Measurements from ENCODE around the gene FNDC4.

Gene FNDC4

DNA sequence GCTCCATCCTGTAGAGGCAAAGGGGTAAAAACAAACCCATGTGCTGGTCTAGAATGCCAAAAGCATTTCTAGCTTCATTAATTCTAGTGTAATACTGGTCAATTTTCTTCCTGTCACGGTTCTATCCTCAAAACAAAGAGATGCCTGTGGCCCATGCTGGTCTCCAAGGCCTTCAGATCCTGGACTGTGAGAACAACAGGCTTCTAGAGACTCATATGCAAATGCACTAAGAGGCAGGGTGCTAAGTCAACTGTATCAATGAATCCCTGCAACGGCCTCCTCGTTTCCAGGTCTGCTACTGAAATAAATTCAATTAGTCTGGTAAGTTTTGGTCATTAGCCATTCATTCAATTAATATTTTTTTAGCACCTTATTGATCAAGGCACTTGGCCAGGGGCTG is 9.5 kb downstream of the FNDC4 start:
- H3K4me1 ChIP-seq (ENCODE audit: insufficient read depth, low read length, poor library complexity, severe bottlenecking) = peaks cover 7% of the 10 kb centered on the region
- H3K9ac ChIP-seq (ENCODE audit: low read depth, low read length, poor library complexity, severe bottlenecking) = peak overlapping the region; percentile 19
- no peaks in the 10 kb centered on the region for H3K9me3 ChIP-seq (ENCODE audit: insufficient read depth, low read depth, low read length)
- H2AFZ ChIP-seq (ENCODE audit: low read length) = no peak overlapping the region
- no peaks in the 10 kb centered on the region for H3K9me2 ChIP-seq (replicated peaks; ENCODE audit: low read depth, low read length)
- no peaks in the 10 kb centered on the region for H4K20me1 ChIP-seq (ENCODE audit: insufficient read depth, low read length, poor library complexity, severe bottlenecking)
- no peak overlapping the region for H3K4me3 ChIP-seq (ENCODE audit: low read length, poor library complexity, severe bottlenecking)
- no peaks in the 10 kb centered on the region for H3F3A ChIP-seq (ENCODE audit: low read depth)
- H3K36me3 ChIP-seq (ENCODE audit: insufficient read depth, low read length) = no peaks in the 10 kb centered on the region
- no peak overlapping the region for H3K4me2 ChIP-seq (ENCODE audit: low read depth, low read length, poor library complexity, severe bottlenecking)
- H3K27me3 ChIP-seq (ENCODE audit: insufficient read depth, low read length, poor library complexity, severe bottlenecking) = no peaks in the 10 kb centered on the region
- TF ChIP-seq EZH2phosphoT487 (IDR thresholded peaks at IDR 0.05; ENCODE audit: borderline replicate concordance) = no peak
- TF ChIP-seq, protein P1, sequence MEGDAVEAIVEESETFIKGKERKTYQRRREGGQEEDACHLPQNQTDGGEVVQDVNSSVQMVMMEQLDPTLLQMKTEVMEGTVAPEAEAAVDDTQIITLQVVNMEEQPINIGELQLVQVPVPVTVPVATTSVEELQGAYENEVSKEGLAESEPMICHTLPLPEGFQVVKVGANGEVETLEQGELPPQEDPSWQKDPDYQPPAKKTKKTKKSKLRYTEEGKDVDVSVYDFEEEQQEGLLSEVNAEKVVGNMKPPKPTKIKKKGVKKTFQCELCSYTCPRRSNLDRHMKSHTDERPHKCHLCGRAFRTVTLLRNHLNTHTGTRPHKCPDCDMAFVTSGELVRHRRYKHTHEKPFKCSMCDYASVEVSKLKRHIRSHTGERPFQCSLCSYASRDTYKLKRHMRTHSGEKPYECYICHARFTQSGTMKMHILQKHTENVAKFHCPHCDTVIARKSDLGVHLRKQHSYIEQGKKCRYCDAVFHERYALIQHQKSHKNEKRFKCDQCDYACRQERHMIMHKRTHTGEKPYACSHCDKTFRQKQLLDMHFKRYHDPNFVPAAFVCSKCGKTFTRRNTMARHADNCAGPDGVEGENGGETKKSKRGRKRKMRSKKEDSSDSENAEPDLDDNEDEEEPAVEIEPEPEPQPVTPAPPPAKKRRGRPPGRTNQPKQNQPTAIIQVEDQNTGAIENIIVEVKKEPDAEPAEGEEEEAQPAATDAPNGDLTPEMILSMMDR (conservative IDR thresholded peaks at IDR 0.05; ENCODE audit: low read length) = no peak
- no peaks in the 10 kb centered on the region for H3K79me2 ChIP-seq (ENCODE audit: insufficient read depth, low read length)

DNA sequence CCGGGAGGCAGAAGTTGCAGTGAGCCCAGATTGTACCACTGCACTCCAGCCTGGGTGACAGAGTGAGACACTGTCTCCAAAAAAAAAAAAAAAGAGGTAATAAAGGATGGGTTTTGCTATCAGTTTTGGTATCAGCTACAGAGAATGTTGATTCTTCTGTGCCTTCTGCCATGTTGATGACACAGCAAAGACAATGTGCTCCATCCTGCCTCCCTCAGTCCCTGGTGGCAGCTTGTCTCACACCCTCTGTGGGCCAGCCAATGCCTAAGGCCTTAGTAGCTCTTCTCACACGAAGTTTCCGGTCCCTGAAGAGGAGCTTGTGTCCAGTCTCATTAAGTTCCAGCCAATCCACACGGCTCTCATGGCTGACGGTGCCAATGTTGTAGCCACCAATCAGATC is 23.0 kb downstream of the FNDC4 start:
- Histone ChIP-seq H2AFZ (ENCODE audit: low read length) (no peak overlapping the region), H4K20me1 (ENCODE audit: insufficient read depth, low read length, poor library complexity, severe bottlenecking) (no peaks in the 10 kb centered on the region), H3K4me2 (ENCODE audit: low read depth, low read length, poor library complexity, severe bottlenecking) (no peak overlapping the region), H3K9ac (ENCODE audit: low read depth, low read length, poor library complexity, severe bottlenecking) (no peak overlapping the region), H3K36me3 (ENCODE audit: insufficient read depth, low read length) (no peaks in the 10 kb centered on the region), H3K79me2 (ENCODE audit: insufficient read depth, low read length) (no peaks in the 10 kb centered on the region), H3F3A (ENCODE audit: low read depth) (no peaks in the 10 kb centered on the region), H3K9me2 (replicated peaks; ENCODE audit: low read depth, low read length) (no peaks in the 10 kb centered on the region), H3K9me3 (ENCODE audit: insufficient read depth, low read depth, low read length) (no peaks in the 10 kb centered on the region), H3K27me3 (ENCODE audit: insufficient read depth, low read length, poor library complexity, severe bottlenecking) (no peaks in the 10 kb centered on the region), H3K4me3 (ENCODE audit: low read length, poor library complexity, severe bottlenecking) (no peak overlapping the region), H3K4me1 (ENCODE audit: insufficient read depth, low read length, poor library complexity, severe bottlenecking) (no peaks in the 10 kb centered on the region)
- TF ChIP-seq, protein P1 (conservative IDR thresholded peaks at IDR 0.05; ENCODE audit: low read length) = no peak
- no peak for TF ChIP-seq EZH2phosphoT487 (IDR thresholded peaks at IDR 0.05; ENCODE audit: borderline replicate concordance)

DNA sequence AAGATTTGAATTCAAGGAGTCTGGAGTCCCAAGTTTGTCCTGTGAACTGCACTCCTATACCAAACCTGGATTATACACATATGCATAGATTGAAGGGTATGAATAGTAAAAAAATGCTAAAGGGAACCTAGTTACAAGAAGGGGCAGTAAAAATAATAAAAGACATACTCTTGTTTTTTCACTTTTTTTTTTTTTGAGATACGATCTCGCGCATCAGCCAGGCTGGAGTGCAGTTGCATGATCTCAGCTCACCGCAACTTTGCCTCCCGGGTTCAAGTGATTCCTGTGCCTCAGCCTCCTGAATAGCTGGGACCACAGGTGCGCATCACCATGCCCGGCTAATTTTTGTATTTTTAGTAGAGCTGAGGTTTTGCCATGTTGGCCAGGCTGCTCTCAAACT is 30.6 kb downstream of the FNDC4 start:
- H3K9me2 ChIP-seq (replicated peaks; ENCODE audit: low read depth, low read length) = no peaks in the 10 kb centered on the region
- no peak overlapping the region for H3K9ac ChIP-seq (ENCODE audit: low read depth, low read length, poor library complexity, severe bottlenecking)
- H3K27me3 ChIP-seq (ENCODE audit: insufficient read depth, low read length, poor library complexity, severe bottlenecking) = no peaks in the 10 kb centered on the region
- no peak overlapping the region for H2AFZ ChIP-seq (ENCODE audit: low read length)
- TF ChIP-seq, protein P1 (conservative IDR thresholded peaks at IDR 0.05; ENCODE audit: low read length) = no peak
- no peak for TF ChIP-seq EZH2phosphoT487 (IDR thresholded peaks at IDR 0.05; ENCODE audit: borderline replicate concordance)
- H3K4me2 ChIP-seq (ENCODE audit: low read depth, low read length, poor library complexity, severe bottlenecking) = no peak overlapping the region
- no peaks in the 10 kb centered on the region for H4K20me1 ChIP-seq (ENCODE audit: insufficient read depth, low read length, poor library complexity, severe bottlenecking)
- H3K9me3 ChIP-seq (ENCODE audit: insufficient read depth, low read depth, low read length) = no peaks in the 10 kb centered on the region
- H3K4me3 ChIP-seq (ENCODE audit: low read length, poor library complexity, severe bottlenecking) = no peak overlapping the region
- no peaks in the 10 kb centered on the region for H3K4me1 ChIP-seq (ENCODE audit: insufficient read depth, low read length, poor library complexity, severe bottlenecking)
- H3K79me2 ChIP-seq (ENCODE audit: insufficient read depth, low read length) = no peaks in the 10 kb centered on the region
- H3F3A ChIP-seq (ENCODE audit: low read depth) = no peaks in the 10 kb centered on the region
- H3K36me3 ChIP-seq (ENCODE audit: insufficient read depth, low read length) = no peaks in the 10 kb centered on the region

Measured in Loucy (cell line).